Measurements from ENCODE around the gene AKAP12.
"Not testable (repeated sequence)": the region's sequence is repeated elsewhere in the genome, so short reads cannot be mapped to it uniquely, and the experiment has no call there.

AKAP12 gene

GRCh38 chr6:151377095-151377494 is 137.3 kb downstream of the AKAP12 start:
- ChIA-PET POLR2A (no interaction called here), CTCF (interaction anchor here (1.0 to 1.1 kb wide), 2 partner anchors 52 to 484 kb away, joined by 3 to 4 read pairs; no protein-coding TSS in a partner anchor)
- no peak for DNase-seq (ENCODE audit: low read depth, low spot score)
- TF ChIP-seq, protein P1, sequence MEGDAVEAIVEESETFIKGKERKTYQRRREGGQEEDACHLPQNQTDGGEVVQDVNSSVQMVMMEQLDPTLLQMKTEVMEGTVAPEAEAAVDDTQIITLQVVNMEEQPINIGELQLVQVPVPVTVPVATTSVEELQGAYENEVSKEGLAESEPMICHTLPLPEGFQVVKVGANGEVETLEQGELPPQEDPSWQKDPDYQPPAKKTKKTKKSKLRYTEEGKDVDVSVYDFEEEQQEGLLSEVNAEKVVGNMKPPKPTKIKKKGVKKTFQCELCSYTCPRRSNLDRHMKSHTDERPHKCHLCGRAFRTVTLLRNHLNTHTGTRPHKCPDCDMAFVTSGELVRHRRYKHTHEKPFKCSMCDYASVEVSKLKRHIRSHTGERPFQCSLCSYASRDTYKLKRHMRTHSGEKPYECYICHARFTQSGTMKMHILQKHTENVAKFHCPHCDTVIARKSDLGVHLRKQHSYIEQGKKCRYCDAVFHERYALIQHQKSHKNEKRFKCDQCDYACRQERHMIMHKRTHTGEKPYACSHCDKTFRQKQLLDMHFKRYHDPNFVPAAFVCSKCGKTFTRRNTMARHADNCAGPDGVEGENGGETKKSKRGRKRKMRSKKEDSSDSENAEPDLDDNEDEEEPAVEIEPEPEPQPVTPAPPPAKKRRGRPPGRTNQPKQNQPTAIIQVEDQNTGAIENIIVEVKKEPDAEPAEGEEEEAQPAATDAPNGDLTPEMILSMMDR (IDR thresholded peaks at IDR 0.05; ENCODE audit: insufficient read depth, low read length, missing control alignments), result no peak
- H3K4me3 ChIP-seq (ENCODE audit: low read depth, low read length), result no peak overlapping the region

DNA sequence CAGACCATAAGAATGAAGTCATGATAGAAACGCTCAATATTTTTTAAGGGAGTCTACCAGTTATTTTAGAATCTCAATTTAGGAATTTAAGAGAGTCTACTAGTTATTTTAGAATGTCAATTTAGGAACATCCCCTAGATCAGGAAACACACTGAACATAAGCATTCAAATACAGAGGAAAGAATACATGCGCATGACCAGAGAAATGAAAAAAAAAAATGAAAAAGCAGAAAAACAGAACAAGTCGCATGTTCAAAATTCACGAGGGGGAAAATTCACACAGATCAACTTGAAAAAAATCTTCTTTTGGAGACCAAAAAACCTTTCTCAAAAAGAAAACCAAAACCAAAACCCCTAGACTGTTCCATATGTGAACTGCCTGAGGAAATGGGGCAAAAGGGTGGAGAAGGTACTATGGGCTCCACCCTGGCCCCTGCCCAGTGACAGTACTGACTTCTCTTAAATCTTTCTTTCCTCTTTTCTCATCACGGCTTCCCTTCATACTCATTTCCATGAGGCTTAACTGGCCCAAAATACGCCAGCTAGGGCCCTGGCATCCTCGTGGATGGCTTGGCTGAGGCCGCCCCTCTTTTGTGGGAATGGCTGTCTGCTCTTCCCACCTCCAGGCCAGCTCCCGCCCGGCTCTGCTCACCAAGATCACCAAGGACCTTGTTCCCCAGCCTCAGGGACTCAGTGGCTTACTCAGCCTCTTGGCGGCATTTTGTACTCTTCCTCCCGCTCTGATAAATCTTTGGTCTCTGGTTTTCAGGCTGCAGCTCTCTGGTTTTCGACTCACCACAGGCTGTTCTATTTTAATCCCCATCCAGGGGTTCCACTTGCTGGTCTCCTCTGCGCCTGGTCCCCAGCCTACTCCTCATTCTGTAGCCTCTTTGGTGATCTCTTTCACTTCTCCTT is 140.4 kb downstream of the AKAP12 start:
- no peak overlapping the region for H3K4me3 ChIP-seq (ENCODE audit: low read depth, low read length)
- POLR2A ChIA-PET, result no interaction called here
- DNase-seq (ENCODE audit: low read depth, low spot score), result no peak
- TF ChIP-seq, protein P1 (IDR thresholded peaks at IDR 0.05; ENCODE audit: insufficient read depth, low read length, missing control alignments), result no peak
- CTCF ChIA-PET, result no interaction called here

DNA sequence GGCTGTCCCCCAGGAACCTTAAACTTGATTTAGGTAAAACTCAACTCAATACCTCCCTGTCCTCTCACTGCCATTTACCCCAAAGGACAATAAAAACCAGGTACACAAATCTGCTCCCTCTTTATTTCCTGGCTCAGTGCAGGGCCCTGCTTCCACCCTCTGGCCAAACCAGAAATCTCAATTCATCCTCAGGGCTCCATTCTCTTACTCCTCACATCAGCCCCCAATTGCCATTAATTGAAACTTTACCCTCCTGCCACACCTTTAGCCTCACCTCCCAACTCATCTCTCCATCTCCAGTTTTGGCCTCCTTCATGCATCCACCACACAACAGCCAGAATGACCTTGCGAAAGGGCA is 141.1 kb downstream of the AKAP12 start:
- DNase-seq (ENCODE audit: low read depth, low spot score), result no peak
- H3K4me3 ChIP-seq (ENCODE audit: low read depth, low read length), result no peak overlapping the region

DNA sequence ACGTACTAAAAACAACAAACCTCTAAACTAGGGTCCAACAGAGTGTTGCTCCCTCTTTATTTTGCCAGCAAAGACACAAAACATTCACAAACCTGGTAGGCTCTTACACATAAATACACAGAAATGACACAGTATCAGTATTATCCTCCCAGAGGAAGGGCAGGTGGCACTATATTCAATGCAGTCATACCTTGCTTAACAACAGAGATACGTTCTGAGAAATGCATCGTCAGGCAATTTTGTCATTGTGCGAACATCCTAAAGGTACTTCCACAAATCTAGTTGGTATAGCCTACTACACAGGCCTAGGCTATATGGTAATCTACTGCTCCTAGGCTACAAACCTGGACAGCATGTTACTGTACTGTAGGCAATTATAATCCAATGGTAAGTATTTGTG is 142.0 kb downstream of the AKAP12 start:
- no peak overlapping the region for H3K4me3 ChIP-seq (ENCODE audit: low read depth, low read length)
- CTCF ChIA-PET, result no interaction called here
- DNase-seq (ENCODE audit: low read depth, low spot score), result no peak
- TF ChIP-seq, protein P1 (IDR thresholded peaks at IDR 0.05; ENCODE audit: insufficient read depth, low read length, missing control alignments), result no peak
- POLR2A ChIA-PET, result no interaction called here

More for the DNA sequence above, 141.1 kb downstream of the AKAP12 start:
- ChIA-PET CTCF (no interaction called here), POLR2A (no interaction called here)
- TF ChIP-seq, protein P1 (IDR thresholded peaks at IDR 0.05; ENCODE audit: insufficient read depth, low read length, missing control alignments), result no peak

DNA sequence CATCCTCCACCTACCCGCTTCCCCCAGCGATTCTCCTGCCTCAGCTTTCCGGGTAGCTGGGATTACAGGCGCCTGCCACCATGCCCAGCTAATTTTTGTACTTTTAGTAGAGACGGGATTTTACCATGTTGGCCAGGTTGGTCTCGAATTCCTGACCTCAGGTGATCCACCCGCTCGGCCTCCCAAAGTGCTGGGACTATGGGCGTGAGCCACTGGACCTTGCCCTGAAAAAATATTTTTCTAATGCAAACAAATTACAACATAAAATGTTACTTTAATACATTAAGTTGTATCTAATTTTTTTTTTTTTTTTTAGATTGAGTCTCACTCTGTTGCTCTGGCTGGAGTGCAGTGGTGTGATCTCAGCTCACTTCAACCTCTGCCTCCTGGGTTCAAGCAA is 142.9 kb downstream of the AKAP12 start:
- DNase-seq (ENCODE audit: low read depth, low spot score); POLR2A ChIA-PET; H3K4me3 ChIP-seq (ENCODE audit: low read depth, low read length): not testable (repeated sequence)
- CTCF ChIA-PET, result interaction anchor here (0.8 to 1.0 kb wide), 2 partner anchors 23 to 490 kb away, joined by 3 to 5 read pairs; no protein-coding TSS in a partner anchor

DNA sequence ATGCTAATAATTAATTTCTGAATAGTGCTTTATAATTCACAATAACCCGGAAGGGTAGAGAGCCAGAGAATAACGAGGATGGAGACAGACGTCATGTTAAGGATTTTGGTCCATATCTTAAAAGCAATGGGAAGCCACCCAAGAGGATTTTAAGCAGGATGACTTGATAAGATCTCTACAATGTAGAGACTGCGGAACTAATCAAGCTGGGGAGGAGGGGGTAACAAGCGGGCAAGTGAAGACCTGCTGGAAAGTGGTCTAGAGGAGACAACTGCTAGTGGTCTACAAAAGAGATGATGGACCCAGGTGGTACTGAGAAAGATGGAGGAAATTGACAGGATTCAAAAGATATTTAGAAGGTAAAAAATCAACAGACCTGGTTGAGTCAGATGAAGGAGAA is 144.4 kb downstream of the AKAP12 start:
- DNase-seq (ENCODE audit: low read depth, low spot score), result no peak
- POLR2A ChIA-PET, result no interaction called here
- H3K4me3 ChIP-seq (ENCODE audit: low read depth, low read length), result no peak overlapping the region
- CTCF ChIA-PET, result interaction anchor here (1.5 kb wide), 1 partner anchor 50 kb away, joined by 3 read pairs; no protein-coding TSS in a partner anchor
- TF ChIP-seq, protein P1 (IDR thresholded peaks at IDR 0.05; ENCODE audit: insufficient read depth, low read length, missing control alignments), result no peak

All from AG04449 (cell line).